HepG2 (cell line): ENCODE measurements around the gene ZNF74. TPM values are rescaled to one million over a fixed set of nuclear protein-coding genes. Genes with fewer than 3 reads are reported as not detected.

ENCODE experiments used
- ATAC-seq: fragments of 200-7000 bp; cut with Tn5 transposase; 3 replicates; pipeline ENCODE4 v1.9.1; 2020; ENCODE audit warnings: mild to moderate bottlenecking, moderate library complexity
- Bru-seq: library from RNA; stranded (reverse); fragments of 400-500 nt; gene quantifications from one replicate; lab custom pipeline; 2021; lab: Mats Ljungman, UMichigan
- BruChase-seq, 2 experiments: library from RNA; stranded (reverse); fragments of 400-500 nt; gene quantifications; one replicate each; lab custom pipeline; 2021; lab: Mats Ljungman, UMichigan
- BruUV-seq: library from RNA; stranded (reverse); fragments of 400-500 nt; replicated peaks from 2 replicates; lab custom pipeline; 2021; lab: Mats Ljungman, UMichigan
- CTCF ChIA-PET: fragments of 300-600 bp; formaldehyde crosslinking; extraction: SDS; loops from one replicate; lab custom pipeline; 2021; ENCODE audit warnings: low total read pairs, inconsistent platforms, low intra/inter-chr PET ratio; lab: Yijun Ruan, JAX
- POLR2A ChIA-PET: fragments of 350-600 bp; sonication (Branson Sonifier 250); formaldehyde crosslinking; loops from one replicate; lab custom pipeline; 2020; ENCODE audit warnings: antibody characterized with exemption, inconsistent platforms; lab: Yijun Ruan, JAX
- DNase-seq: peaks from one replicate; pipeline ENCODE4 v3.0.0-alpha.2; 2015; ENCODE audit warnings: low spot score
- FAIRE-seq: peaks from 3 replicates; lab custom pipeline; 2011; peaks lifted over from hg19 to GRCh38; lab: Jason Lieb, UNC
- H2AFZ ChIP-seq: one replicate; pipeline ENCODE4 v1.6.1; 2011; ENCODE audit warnings: low read length, inconsistent platforms
- H3K27ac ChIP-seq: fragments of 300-600 bp; 3 replicates; pipeline ENCODE4 v1.8.0; 2011; ENCODE audit warnings: mixed run types, mild to moderate bottlenecking, mixed read lengths, low read length, inconsistent platforms; ENCODE audit not compliant: insufficient read depth; ENCODE audit errors: extremely low read length
- H3K27me3 ChIP-seq, 2 experiments: fragments of 200-600 bp in 1 of 2; 2 replicates in 1 of 2; 3 replicates in 1 of 2; pipeline versions ENCODE4 v1.6.0 to v1.8.0; 2011; ENCODE audit warnings: low read length in 2 of 2, mild to moderate bottlenecking in 2 of 2, moderate library complexity in 2 of 2, inconsistent platforms in 1 of 2; ENCODE audit not compliant: insufficient read depth in 2 of 2, control insufficient read depth in 1 of 2
- H3K36me3 ChIP-seq, 2 experiments: fragments of 200-600 bp in 1 of 2; replicated peaks in 1 of 2; 2 replicates in 1 of 2; 3 replicates in 1 of 2; pipeline versions ENCODE4 v1.5.1 to v1.8.0; 2011; ENCODE audit warnings: low read length in 2 of 2, inconsistent platforms in 1 of 2; ENCODE audit not compliant: insufficient read depth in 2 of 2, control insufficient read depth in 1 of 2
- H3K4me1 ChIP-seq: 2 replicates; pipeline ENCODE4 v1.5.1; 2012; ENCODE audit warnings: low read length, inconsistent platforms; ENCODE audit not compliant: insufficient read depth
- H3K4me2 ChIP-seq: 2 replicates; pipeline ENCODE4 v1.6.0; 2011; ENCODE audit warnings: low read depth, low read length, inconsistent platforms
- H3K4me3 ChIP-seq, 3 experiments: fragments of 200-600 bp in 1 of 3; sonication (generic), shearing (Covaris generic) in 1 of 3; replicated peaks in 1 of 3; 2 replicates each; pipeline ENCODE4 v1.5.1; 2011 to 2016; ENCODE audit warnings: low read length in 3 of 3, inconsistent platforms in 2 of 3, low read depth in 2 of 3, mild to moderate bottlenecking in 2 of 3, control low read depth in 1 of 3, mixed read lengths in 1 of 3; ENCODE audit not compliant: insufficient read depth in 1 of 3
- H3K79me2 ChIP-seq: one replicate; pipeline ENCODE4 v1.6.1; 2011; ENCODE audit warnings: low read length, inconsistent platforms; ENCODE audit not compliant: insufficient read depth
- H3K9ac ChIP-seq: 2 replicates; pipeline ENCODE4 v1.6.0; 2011; ENCODE audit warnings: mild to moderate bottlenecking, low read depth, low read length, inconsistent platforms; ENCODE audit not compliant: insufficient read depth
- H3K9me3 ChIP-seq: 2 replicates; pipeline ENCODE4 v1.5.1; 2012; ENCODE audit warnings: mild to moderate bottlenecking, low read length
- H4K20me1 ChIP-seq: 2 replicates; pipeline ENCODE4 v1.6.0; 2011; ENCODE audit warnings: inconsistent platforms, mild to moderate bottlenecking, low read length, moderate library complexity; ENCODE audit not compliant: insufficient read depth
- ARID2 ChIP-seq: sonication (generic); formaldehyde crosslinking; IDR thresholded peaks from 2 replicates; pipeline ENCODE4 v1.8.1; 2022; ENCODE audit warnings: mild to moderate bottlenecking, missing genetic modification reagents, borderline replicate concordance
- BORCS8-MEF2B ChIP-seq: sonication (generic); formaldehyde crosslinking; IDR thresholded peaks from 2 replicates; pipeline ENCODE4 v1.8.0; 2022; ENCODE audit warnings: mild to moderate bottlenecking, missing genetic modification reagents
- DZIP1 ChIP-seq: sonication (generic); formaldehyde crosslinking; IDR thresholded peaks from 2 replicates; pipeline ENCODE4 v1.5.0; 2020; ENCODE audit warnings: mild to moderate bottlenecking, missing genetic modification reagents
- ERF ChIP-seq: IDR thresholded peaks from 2 replicates; pipeline ENCODE4 v1.6.1; 2018; ENCODE audit warnings: missing biosample characterization, missing genetic modification reagents
- HCFC1 ChIP-seq: fragments of 150-350 bp; IDR thresholded peaks from 2 replicates; pipeline ENCODE4 v1.6.1; 2014; ENCODE audit warnings: low read depth, low read length
- KAT8 ChIP-seq: IDR thresholded peaks from 2 replicates; pipeline ENCODE4 v1.6.1; 2016; ENCODE audit warnings: missing genetic modification reagents, missing compliant biosample characterization
- KMT2B ChIP-seq: IDR thresholded peaks from 2 replicates; pipeline ENCODE4 v1.6.1; 2016; ENCODE audit warnings: missing genetic modification reagents, missing compliant biosample characterization
- SRF ChIP-seq: IDR thresholded peaks from 2 replicates; pipeline ENCODE4 v1.6.1; 2011; ENCODE audit warnings: mild to moderate bottlenecking, low read depth, low read length, moderate library complexity
- ZFP91 ChIP-seq: sonication (generic); formaldehyde crosslinking; IDR thresholded peaks from 2 replicates; pipeline ENCODE4 v1.9.0; 2022; ENCODE audit warnings: missing genetic modification reagents, mild to moderate bottlenecking, borderline replicate concordance
- ZNF451 ChIP-seq: sonication (generic); formaldehyde crosslinking; IDR thresholded peaks from 2 replicates; pipeline ENCODE4 v1.5.0; 2020; ENCODE audit warnings: mild to moderate bottlenecking, missing genetic modification reagents
- WGBS: methylation state at CpG from one replicate; pipeline ENCODE4 v1.1.6; 2017; ENCODE audit warnings: low lambda C conversion rate; 5-methylcytosine and 5-hydroxymethylcytosine counted together
- in situ Hi-C: cut with HindIII; loops from 2 replicates; pipeline ENCODE4 v1.10.0; 2017; ENCODE audit warnings: low pct_unique_long_range_greater_than_20kb; ENCODE audit not compliant: extremely low pct_ligation_motif_present
- intact Hi-C: fragments of 100-400 bp; cut with micrococcal nuclease; formaldehyde crosslinking; loops from one replicate; pipeline ENCODE4 v1.10.0; 2022; ENCODE audit not compliant: unreplicated experiment
- long read RNA-seq, 2 experiments: library from RNA in 1 of 2; library from polyadenylated mRNA in 1 of 2; stranded (forward) in 1 of 2; unstranded in 1 of 2; transcript quantifications; one replicate each; pipeline ENCODE4 v2.0.0, GENCODE V29; 2019 to 2022
- polyA minus RNA-seq, 3 experiments: library from RNA; depleted of rRNA, polyadenylated mRNA; stranded (reverse); fragments of >200 nt; gene quantifications; 2 replicates each; pipeline ENCODE4 v1.2.3, GENCODE V29; 2011; ENCODE audit warnings: low replicate concordance in 1 of 3
- polyA plus RNA-seq, 8 experiments: library from polyadenylated mRNA; depleted of rRNA in 3 of 8; stranded (reverse) in 7 of 8; unstranded in 1 of 8; fragments of >200 nt; fragmentation: Illumina TruSeq in 4 of 8; extraction: Trizol in 4 of 8; gene quantifications; 2 replicates each; pipeline versions ENCODE4 v1.2.1 to v1.2.3, GENCODE V29; 2011 to 2016; ENCODE audit warnings: low read depth in 4 of 8, missing spikeins in 1 of 8, mixed read lengths in 1 of 8; ENCODE audit not compliant: insufficient read depth in 1 of 8
- total RNA-seq, 5 experiments: library from RNA; depleted of rRNA; stranded (reverse); fragments of >200 nt; fragmentation: Illumina TruSeq; extraction: Trizol; gene quantifications; 2 replicates each; pipeline ENCODE4 v1.2.3, GENCODE V29; 2016; ENCODE audit warnings: low read depth in 1 of 5
- TF ChIP-seq, protein P1 (sequence below): sonication (generic); formaldehyde crosslinking; IDR thresholded peaks from 2 replicates; pipeline ENCODE4 v1.5.1; 2020; ENCODE audit warnings: mild to moderate bottlenecking, missing genetic modification reagents, moderate library complexity

The ZNF74 gene
- 7.4 and 9.1 TPM in 2 replicates for total RNA-seq (2016; rRNA removed; fragmentation: Illumina TruSeq; extraction: Trizol)
- 2.3 and 2.6 TPM in 2 replicates for total RNA-seq (2016; cell fraction: cytosol; rRNA removed; fragmentation: Illumina TruSeq; extraction: Trizol; ENCODE audit: low read depth)
- 7.5 and 8.7 TPM in 2 replicates for total RNA-seq (2016; cell fraction: insoluble cytoplasmic fraction; rRNA removed; fragmentation: Illumina TruSeq; extraction: Trizol)
- total RNA-seq (2016; cell fraction: membrane; rRNA removed; fragmentation: Illumina TruSeq; extraction: Trizol) = 6.5 and 7.6 TPM in 2 replicates
- 5.6 and 6.4 TPM in 2 replicates for total RNA-seq (2016; cell fraction: nucleus; rRNA removed; fragmentation: Illumina TruSeq; extraction: Trizol)
- 6.3 and 8.0 TPM in 2 replicates for polyA plus RNA-seq (2011; rRNA removed)
- polyA plus RNA-seq (2011; cell fraction: cytosol; rRNA removed) = 6.8 and 8.8 TPM in 2 replicates
- 11.9 and 12.4 TPM in 2 replicates for polyA plus RNA-seq (2011; cell fraction: nucleus; rRNA removed)
- 4.3 and 6.4 TPM in 2 replicates for polyA plus RNA-seq (2012)
- 0.99 and 1.6 TPM in 2 replicates for polyA plus RNA-seq (2016; cell fraction: cytosol; fragmentation: Illumina TruSeq; extraction: Trizol; ENCODE audit: low read depth)
- polyA plus RNA-seq (2016; cell fraction: insoluble cytoplasmic fraction; fragmentation: Illumina TruSeq; extraction: Trizol; ENCODE audit: low read depth) = 7.3 and 8.1 TPM in 2 replicates
- 3.6 and 4.5 TPM in 2 replicates for polyA plus RNA-seq (2016; cell fraction: membrane; fragmentation: Illumina TruSeq; extraction: Trizol; ENCODE audit: low read depth)
- 13.8 and 14.4 TPM in 2 replicates for polyA plus RNA-seq (2016; cell fraction: nucleus; fragmentation: Illumina TruSeq; extraction: Trizol; ENCODE audit: insufficient read depth, low read depth)
- polyA minus RNA-seq (2011; rRNA and poly(A)+ RNA removed; ENCODE audit: low replicate concordance) = 6.5 and 20.0 TPM in 2 replicates
- 7.4 and 8.5 TPM in 2 replicates for polyA minus RNA-seq (2011; cell fraction: cytosol; rRNA and poly(A)+ RNA removed)
- polyA minus RNA-seq (2011; cell fraction: nucleus; rRNA and poly(A)+ RNA removed) = 3.9 and 4.2 TPM in 2 replicates
- Bru-seq, nascent RNA = percentile 48 among the genes with signal in this experiment
- BruChase-seq, experiment 1, labeled RNA remaining after a 6-hour chase = percentile 62 among the genes with signal in this experiment
- percentile 57 among the genes with signal in this experiment for BruChase-seq, experiment 2, labeled RNA remaining after a 2-hour chase
- long read RNA-seq, experiment 1, partial matches to known transcripts = 0 of 3 reads
- long read RNA-seq, experiment 1, other reads (novel, unspliced or antisense) = 2 of 3 reads
- long read RNA-seq, experiment 2, transcript ZNF74-203 (4 exons, 2,789 nt) = minor isoform, 6 of 34 reads
- long read RNA-seq, experiment 2, transcript ZNF74-202 (5 exons, 3,159 nt) = major isoform, 13 of 34 reads
- long read RNA-seq, experiment 2, partial matches to known transcripts = 1 of 34 reads
- long read RNA-seq, experiment 2, other reads (novel, unspliced or antisense) = 12 of 34 reads

DNA sequence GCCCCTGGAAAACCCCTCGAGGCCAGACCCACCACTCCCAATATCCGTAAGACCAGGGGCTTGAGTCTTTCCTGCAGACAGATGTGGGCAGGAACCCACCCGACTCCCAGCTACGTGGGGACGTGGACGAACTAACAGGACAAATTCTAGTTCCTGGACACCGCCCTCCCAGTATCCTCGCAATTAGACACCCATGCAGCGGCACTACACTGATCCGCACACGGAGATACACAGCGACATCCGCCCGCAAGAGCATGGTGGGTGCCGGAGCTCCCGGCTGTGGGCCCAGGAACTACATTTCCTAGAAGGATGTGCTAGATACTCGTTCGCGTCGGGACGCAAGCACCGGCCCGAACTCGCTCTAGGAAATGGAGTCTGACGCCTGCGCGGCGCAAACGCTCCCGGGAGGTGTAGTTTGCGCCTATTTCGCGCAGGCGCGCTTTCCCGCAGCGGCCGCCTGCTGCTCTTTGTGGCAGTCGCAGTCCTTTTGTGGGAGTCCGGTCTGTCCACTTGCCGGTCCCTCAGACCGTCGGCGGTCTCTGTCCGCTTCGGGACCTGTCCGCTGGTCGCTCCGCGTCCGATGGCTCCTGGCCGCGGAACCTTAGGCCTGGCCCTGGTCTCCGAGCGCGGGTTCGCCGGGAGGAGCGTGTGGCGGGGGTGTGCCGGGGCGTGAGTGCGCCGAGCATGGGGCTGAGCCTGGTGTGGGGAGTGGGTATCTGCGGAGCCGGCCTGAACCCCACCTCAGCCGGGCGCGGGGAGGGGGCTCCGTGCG lies at the start of gene ZNF74:
Gene ZNF74 (plus strand): TSS at position 447 of the 772 bp plus-strand sequence. CDS start 478 bp downstream, outside the sequence.
- peak within 1 kb of the TSS; percentile 59 to 82 (median 82) for H3K4me3 ChIP-seq
- H3K9ac ChIP-seq = peak within 1 kb of the TSS; percentile 76
- ChIA-PET CTCF (no interaction called here), POLR2A (interaction anchor here (0.6 to 1.6 kb wide), 9 partner anchors 9 to 277 kb away, joined by 3 to 7 read pairs (median 4); partner anchors contain the start of genes DGCR6L and TRMT2A)
- H3K4me1 ChIP-seq = peaks cover 34% of the 10 kb centered on the region
- intact Hi-C loops (no loop called here), in situ Hi-C loops (no loop called here)
- H4K20me1 ChIP-seq = no peaks in the 10 kb centered on the region
- no peaks in the 10 kb centered on the region for H3K79me2 ChIP-seq
- no peaks in the 10 kb centered on the region; a peak in 1 of 5 replicates for H3K36me3 ChIP-seq
- peaks cover 1 to 14% of the 10 kb centered on the region in 2 experiments; a peak in 2 of 5 replicates for H3K27me3 ChIP-seq
- peak; percentile 83 for DNase-seq
- ATAC-seq = peak; percentile 90
- BruUV-seq = TSS peak; percentile 58
- WGBS = 0% methylated on average over 3 of the region's 71 CpGs
- H3K4me2 ChIP-seq = peak within 1 kb of the TSS; percentile 80
- FAIRE-seq = peak; percentile 71
- no peaks in the 10 kb centered on the region for H3K9me3 ChIP-seq
- peak within 1 kb of the TSS; percentile 32 for H3K27ac ChIP-seq
- H2AFZ ChIP-seq = no peak within 1 kb of the TSS
- TF ChIP-seq KAT8 (CRISPR knock-in tag) (peak; percentile 76), ZNF451 (CRISPR knock-in tag) (0 out of 2 replicates have a peak, but pooled peaks have one; percentile 24), KMT2B (CRISPR knock-in tag) (peak; percentile 34; the same call in 1 of the 2 replicates), BORCS8-MEF2B (CRISPR knock-in tag) (peak; percentile 20; the same call in 1 of the 2 replicates), ARID2 (CRISPR knock-in tag) (0 out of 2 replicates have a peak, but pooled peaks have one; percentile 33), ERF (peak; percentile 37; the same call in 1 of the 2 replicates), HCFC1 (peak; percentile 61; the same call in 1 of the 2 replicates), SRF (no peak), ZFP91 (CRISPR knock-in tag) (peak; percentile 91), DZIP1 (CRISPR knock-in tag) (peak; percentile 69; the same call in 1 of the 2 replicates)
- TF ChIP-seq, protein P1, sequence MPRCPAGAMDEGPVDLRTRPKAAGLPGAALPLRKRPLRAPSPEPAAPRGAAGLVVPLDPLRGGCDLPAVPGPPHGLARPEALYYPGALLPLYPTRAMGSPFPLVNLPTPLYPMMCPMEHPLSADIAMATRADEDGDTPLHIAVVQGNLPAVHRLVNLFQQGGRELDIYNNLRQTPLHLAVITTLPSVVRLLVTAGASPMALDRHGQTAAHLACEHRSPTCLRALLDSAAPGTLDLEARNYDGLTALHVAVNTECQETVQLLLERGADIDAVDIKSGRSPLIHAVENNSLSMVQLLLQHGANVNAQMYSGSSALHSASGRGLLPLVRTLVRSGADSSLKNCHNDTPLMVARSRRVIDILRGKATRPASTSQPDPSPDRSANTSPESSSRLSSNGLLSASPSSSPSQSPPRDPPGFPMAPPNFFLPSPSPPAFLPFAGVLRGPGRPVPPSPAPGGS (CRISPR knock-in tag) = peak; percentile 77; the same call in 1 of the 2 replicates
